NCI-H446 treated with DMSO at 0.1 percent for 48 hours (cell line): ENCODE results near the gene MESP1.
A peak's percentile ranks its signal among the peaks of the same experiment; 100 is the strongest.
"Not testable (repeated sequence)": the region's sequence is repeated elsewhere in the genome, so short reads cannot be mapped to it uniquely, and the experiment has no call there.

ENCODE experiments used
- DNase-seq: peaks from one replicate; lab custom pipeline; 2025; lab: John Stamatoyannopoulos, UW

MESP1 gene

GRCh38 chr15:89750560-89751542 is at the start of gene MESP1:
Gene MESP1, minus strand, starts transcription at chr15:89751249. Its CDS starts 18 bp downstream, at chr15:89751231.
- DNase-seq, result peak; percentile 69

GRCh38 chr15:89799918-89800498 is 49.0 kb upstream of the MESP1 start:
- DNase-seq, result no peak

- no peak for DNase-seq
Observed at GRCh38 chr15:89799011-89799911, 48.2 kb upstream of the MESP1 start.

GRCh38 chr15:89797678-89798201 is 46.7 kb upstream of the MESP1 start:
- DNase-seq, result no peak

- DNase-seq, result no peak
Observed at GRCh38 chr15:89795996-89796395, 44.9 kb upstream of the MESP1 start.

- DNase-seq, result no peak
Observed at GRCh38 chr15:89794627-89795241, 43.7 kb upstream of the MESP1 start.

GRCh38 chr15:89792106-89792805 is 41.2 kb upstream of the MESP1 start:
- no peak for DNase-seq

- no peak for DNase-seq
Observed at GRCh38 chr15:89790661-89791060, 39.6 kb upstream of the MESP1 start.

- DNase-seq, result no peak
Observed at GRCh38 chr15:89790206-89790605, 39.2 kb upstream of the MESP1 start.

- not testable (repeated sequence) for DNase-seq
Observed at GRCh38 chr15:89788585-89788984, 37.5 kb upstream of the MESP1 start.

GRCh38 chr15:89787944-89788343 is 36.9 kb upstream of the MESP1 start:
- DNase-seq, result no peak

- no peak for DNase-seq
Observed at GRCh38 chr15:89785774-89786140, 34.7 kb upstream of the MESP1 start.

GRCh38 chr15:89785064-89785773 is 34.2 kb upstream of the MESP1 start:
- DNase-seq, result no peak

- no peak for DNase-seq
Observed at GRCh38 chr15:89784686-89784960, 33.6 kb upstream of the MESP1 start.

GRCh38 chr15:89783861-89784685 is 33.0 kb upstream of the MESP1 start:
- no peak for DNase-seq

- DNase-seq, result peak; percentile 4
Observed at GRCh38 chr15:89783111-89783860, 32.2 kb upstream of the MESP1 start.

- DNase-seq, result not testable (repeated sequence)
Observed at GRCh38 chr15:89782619-89782950, 31.5 kb upstream of the MESP1 start.

GRCh38 chr15:89781891-89782618 is 31.0 kb upstream of the MESP1 start:
- no peak for DNase-seq
